Liver (tissue), 9 donors: ENCODE results near the gene FFAR1. TPM values are rescaled to one million over a fixed set of nuclear protein-coding genes. Genes with fewer than 3 reads are reported as not detected.

Experiments
- DNase-seq: peaks from one replicate; pipeline ENCODE4 v3.0.0-alpha.2; 2017; ENCODE audit warnings: low spot score
- H3K27ac ChIP-seq, 2 donors: one replicate each; pipeline ENCODE4 v1.7.0; 2013; ENCODE audit warnings: inconsistent platforms in 2 of 2, low read length in 2 of 2, control low read depth in 1 of 2, low read depth in 1 of 2, mild to moderate bottlenecking in 1 of 2
- H3K27me3 ChIP-seq, 4 donors: one replicate each; pipeline versions ENCODE4 v1.6.1 to v1.7.0; 2013; ENCODE audit warnings: low read length in 3 of 4, inconsistent platforms in 1 of 4, mild to moderate bottlenecking in 1 of 4, moderate library complexity in 1 of 4; ENCODE audit not compliant: control insufficient read depth in 4 of 4, insufficient read depth in 4 of 4
- H3K36me3 ChIP-seq, 4 donors: one replicate each; pipeline versions ENCODE4 v1.6.1 to v1.7.0; 2013; ENCODE audit warnings: low read length in 3 of 4, mild to moderate bottlenecking in 3 of 4, low read depth in 1 of 4, moderate library complexity in 1 of 4; ENCODE audit not compliant: control insufficient read depth in 4 of 4, insufficient read depth in 3 of 4
- H3K4me1 ChIP-seq, 4 donors: one replicate each; pipeline versions ENCODE4 v1.6.1 to v1.7.0; 2013; ENCODE audit warnings: low read length in 3 of 4, mild to moderate bottlenecking in 3 of 4, moderate library complexity in 1 of 4; ENCODE audit not compliant: control insufficient read depth in 4 of 4, insufficient read depth in 4 of 4
- H3K4me3 ChIP-seq, 3 donors: one replicate each; pipeline versions ENCODE4 v1.6.1 to v1.7.0; 2013; ENCODE audit warnings: low read length in 3 of 3, control low read depth in 1 of 3, low read depth in 1 of 3, mild to moderate bottlenecking in 1 of 3
- H3K9ac ChIP-seq, 2 donors: one replicate each; pipeline ENCODE4 v1.7.0; 2013; ENCODE audit warnings: low read length in 2 of 2, mild to moderate bottlenecking in 2 of 2, moderate library complexity in 2 of 2, control low read depth in 1 of 2, low read depth in 1 of 2
- H3K9me3 ChIP-seq, 4 donors: one replicate each; pipeline versions ENCODE4 v1.6.1 to v1.7.0; 2013; ENCODE audit warnings: low read length in 3 of 4; ENCODE audit not compliant: control insufficient read depth in 4 of 4
- EGR1 ChIP-seq, 2 donors: IDR thresholded peaks; 2 replicates each; pipeline ENCODE4 v1.6.1; 2016 to 2018; ENCODE audit warnings: antibody characterized with exemption in 2 of 2, low read depth in 2 of 2
- FOXA1 ChIP-seq: IDR thresholded peaks from 2 replicates; pipeline ENCODE4 v1.6.1; 2016; ENCODE audit warnings: antibody characterized with exemption
- FOXA2 ChIP-seq: IDR thresholded peaks from 2 replicates; pipeline ENCODE4 v1.6.1; 2016; ENCODE audit warnings: antibody characterized with exemption
- GABPA ChIP-seq, 2 donors: IDR thresholded peaks in 1 of 2; conservative IDR thresholded peaks in 1 of 2; 2 replicates each; pipeline ENCODE4 v1.6.1; 2016; ENCODE audit warnings: antibody characterized with exemption in 2 of 2, mild to moderate bottlenecking in 1 of 2, moderate library complexity in 1 of 2
- HNF4G ChIP-seq: IDR thresholded peaks from 2 replicates; pipeline ENCODE4 v1.6.1; 2016; ENCODE audit warnings: antibody characterized with exemption
- JUND ChIP-seq, 2 donors: IDR thresholded peaks; 2 replicates each; pipeline ENCODE4 v1.6.1; 2016; ENCODE audit warnings: antibody characterized with exemption in 2 of 2
- NR2F2 ChIP-seq: IDR thresholded peaks from 2 replicates; pipeline ENCODE4 v1.6.1; 2016; ENCODE audit warnings: antibody characterized with exemption
- RAD21 ChIP-seq, 2 donors: IDR thresholded peaks; 2 replicates each; pipeline ENCODE4 v1.6.1; 2016; ENCODE audit warnings: antibody characterized with exemption in 2 of 2, mild to moderate bottlenecking in 2 of 2
- RXRA ChIP-seq, 2 donors: IDR thresholded peaks; 2 replicates each; pipeline ENCODE4 v1.6.1; 2017 to 2018; ENCODE audit warnings: antibody characterized with exemption in 2 of 2, mild to moderate bottlenecking in 1 of 2
- YY1 ChIP-seq: IDR thresholded peaks from 2 replicates; pipeline ENCODE4 v1.6.1; 2016; ENCODE audit warnings: antibody characterized with exemption, mild to moderate bottlenecking
- WGBS: extraction: QIAGEN DNeasy Blood & Tissue Kit; methylation state at CpG from one replicate; pipeline ENCODE4 v1.1.7; 2013; 5-methylcytosine and 5-hydroxymethylcytosine counted together
- polyA plus RNA-seq, 2 donors: library from polyadenylated mRNA; stranded (reverse) in 1 of 2; unstranded in 1 of 2; fragments of 200-250 nt in 1 of 2; fragments of >200 nt in 1 of 2; fragmentation: Nextera tagmentation in 1 of 2; extraction: Ambion mirVana in 1 of 2; gene quantifications; one replicate each; pipeline versions ENCODE4 v1.2.1 to v1.2.3, GENCODE V29; 2013 to 2015
- total RNA-seq, 2 donors: library from RNA; depleted of rRNA; stranded (reverse); fragments of >200 nt; gene quantifications; one replicate each; pipeline ENCODE4 v1.2.3, GENCODE V29; 2014
- TF ChIP-seq, protein P1 (sequence below): fragments of 150-350 bp; IDR thresholded peaks from 2 replicates; pipeline ENCODE4 v1.5.1; 2017; ENCODE audit warnings: improper control_type of control experiment, low read depth, low read length; ENCODE audit not compliant: missing input control
- TF ChIP-seq, protein P2 (sequence below): IDR thresholded peaks from 2 replicates; pipeline ENCODE4 v1.6.1; 2016; ENCODE audit warnings: antibody characterized with exemption
- TF ChIP-seq, protein P3 (sequence below): IDR thresholded peaks from 2 replicates; pipeline ENCODE4 v1.6.1; 2016; ENCODE audit warnings: antibody characterized with exemption
- TF ChIP-seq, protein P4 (sequence below): IDR thresholded peaks from 2 replicates; pipeline ENCODE4 v1.6.1; 2016; ENCODE audit warnings: antibody characterized with exemption, mild to moderate bottlenecking
- TF ChIP-seq, protein P5 (sequence below): IDR thresholded peaks from 2 replicates; pipeline ENCODE4 v1.6.1; 2016; ENCODE audit warnings: antibody characterized with exemption
- donor health status: healthy.
- donor health status: healthy.
- donor health status: healthy.
- donor health status: healthy.
- donor health status: healthy.

The FFAR1 gene
- total and polyA plus RNA-seq, 4 donors: not detected

DNA sequence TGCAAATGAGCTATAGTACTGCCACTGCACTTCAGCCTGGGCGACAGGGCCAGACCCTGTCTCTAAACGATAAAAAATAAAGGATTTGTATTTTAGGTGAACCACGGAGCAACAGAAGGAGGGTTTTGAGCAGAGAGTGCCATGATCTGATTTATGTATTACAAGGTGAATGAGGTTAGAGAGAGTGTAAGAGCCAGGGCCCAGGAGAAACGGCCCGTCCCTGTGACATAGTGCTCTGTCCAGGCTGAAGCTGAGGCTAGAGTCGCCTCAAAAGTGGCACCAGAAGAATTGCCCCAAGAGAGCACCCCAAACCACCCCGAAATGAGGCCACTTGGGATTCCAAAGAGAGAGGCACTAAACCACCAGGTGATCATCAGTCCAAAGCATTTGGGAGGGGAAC, 38.8 kb upstream of the FFAR1 start:
- DNase-seq: no peak
- Histone ChIP-seq H3K4me3 (no peak overlapping the region), H3K27me3 (no peaks in the 10 kb centered on the region), H3K9me3 (no peaks in the 10 kb centered on the region), H3K4me1 (peaks cover 0 to 8% (median 5%) of the 10 kb centered on the region in 4 donors), H3K9ac (no peak overlapping the region), H3K36me3 (no peaks in the 10 kb centered on the region), H3K27ac (no peak overlapping the region)
- WGBS: 94% methylated on average over 7 of the region's 7 CpGs
- TF ChIP-seq, protein P1, sequence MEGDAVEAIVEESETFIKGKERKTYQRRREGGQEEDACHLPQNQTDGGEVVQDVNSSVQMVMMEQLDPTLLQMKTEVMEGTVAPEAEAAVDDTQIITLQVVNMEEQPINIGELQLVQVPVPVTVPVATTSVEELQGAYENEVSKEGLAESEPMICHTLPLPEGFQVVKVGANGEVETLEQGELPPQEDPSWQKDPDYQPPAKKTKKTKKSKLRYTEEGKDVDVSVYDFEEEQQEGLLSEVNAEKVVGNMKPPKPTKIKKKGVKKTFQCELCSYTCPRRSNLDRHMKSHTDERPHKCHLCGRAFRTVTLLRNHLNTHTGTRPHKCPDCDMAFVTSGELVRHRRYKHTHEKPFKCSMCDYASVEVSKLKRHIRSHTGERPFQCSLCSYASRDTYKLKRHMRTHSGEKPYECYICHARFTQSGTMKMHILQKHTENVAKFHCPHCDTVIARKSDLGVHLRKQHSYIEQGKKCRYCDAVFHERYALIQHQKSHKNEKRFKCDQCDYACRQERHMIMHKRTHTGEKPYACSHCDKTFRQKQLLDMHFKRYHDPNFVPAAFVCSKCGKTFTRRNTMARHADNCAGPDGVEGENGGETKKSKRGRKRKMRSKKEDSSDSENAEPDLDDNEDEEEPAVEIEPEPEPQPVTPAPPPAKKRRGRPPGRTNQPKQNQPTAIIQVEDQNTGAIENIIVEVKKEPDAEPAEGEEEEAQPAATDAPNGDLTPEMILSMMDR: no peak
- TF ChIP-seq HNF4G (no peak), EGR1 (IDR thresholded peaks at IDR 0.05; ENCODE audit: low read depth in 2 of 2) (no peak), RAD21 (IDR thresholded peaks at IDR 0.05) (no peak), RXRA (IDR thresholded peaks at IDR 0.05) (no peak), FOXA2 (no peak), YY1 (no peak), NR2F2 (no peak)
- TF ChIP-seq, protein P2, sequence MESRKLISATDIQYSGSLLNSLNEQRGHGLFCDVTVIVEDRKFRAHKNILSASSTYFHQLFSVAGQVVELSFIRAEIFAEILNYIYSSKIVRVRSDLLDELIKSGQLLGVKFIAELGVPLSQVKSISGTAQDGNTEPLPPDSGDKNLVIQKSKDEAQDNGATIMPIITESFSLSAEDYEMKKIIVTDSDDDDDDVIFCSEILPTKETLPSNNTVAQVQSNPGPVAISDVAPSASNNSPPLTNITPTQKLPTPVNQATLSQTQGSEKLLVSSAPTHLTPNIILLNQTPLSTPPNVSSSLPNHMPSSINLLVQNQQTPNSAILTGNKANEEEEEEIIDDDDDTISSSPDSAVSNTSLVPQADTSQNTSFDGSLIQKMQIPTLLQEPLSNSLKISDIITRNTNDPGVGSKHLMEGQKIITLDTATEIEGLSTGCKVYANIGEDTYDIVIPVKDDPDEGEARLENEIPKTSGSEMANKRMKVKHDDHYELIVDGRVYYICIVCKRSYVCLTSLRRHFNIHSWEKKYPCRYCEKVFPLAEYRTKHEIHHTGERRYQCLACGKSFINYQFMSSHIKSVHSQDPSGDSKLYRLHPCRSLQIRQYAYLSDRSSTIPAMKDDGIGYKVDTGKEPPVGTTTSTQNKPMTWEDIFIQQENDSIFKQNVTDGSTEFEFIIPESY: no peak
- TF ChIP-seq, protein P3, sequence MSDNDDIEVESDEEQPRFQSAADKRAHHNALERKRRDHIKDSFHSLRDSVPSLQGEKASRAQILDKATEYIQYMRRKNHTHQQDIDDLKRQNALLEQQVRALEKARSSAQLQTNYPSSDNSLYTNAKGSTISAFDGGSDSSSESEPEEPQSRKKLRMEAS: no peak
- TF ChIP-seq, protein P4, sequence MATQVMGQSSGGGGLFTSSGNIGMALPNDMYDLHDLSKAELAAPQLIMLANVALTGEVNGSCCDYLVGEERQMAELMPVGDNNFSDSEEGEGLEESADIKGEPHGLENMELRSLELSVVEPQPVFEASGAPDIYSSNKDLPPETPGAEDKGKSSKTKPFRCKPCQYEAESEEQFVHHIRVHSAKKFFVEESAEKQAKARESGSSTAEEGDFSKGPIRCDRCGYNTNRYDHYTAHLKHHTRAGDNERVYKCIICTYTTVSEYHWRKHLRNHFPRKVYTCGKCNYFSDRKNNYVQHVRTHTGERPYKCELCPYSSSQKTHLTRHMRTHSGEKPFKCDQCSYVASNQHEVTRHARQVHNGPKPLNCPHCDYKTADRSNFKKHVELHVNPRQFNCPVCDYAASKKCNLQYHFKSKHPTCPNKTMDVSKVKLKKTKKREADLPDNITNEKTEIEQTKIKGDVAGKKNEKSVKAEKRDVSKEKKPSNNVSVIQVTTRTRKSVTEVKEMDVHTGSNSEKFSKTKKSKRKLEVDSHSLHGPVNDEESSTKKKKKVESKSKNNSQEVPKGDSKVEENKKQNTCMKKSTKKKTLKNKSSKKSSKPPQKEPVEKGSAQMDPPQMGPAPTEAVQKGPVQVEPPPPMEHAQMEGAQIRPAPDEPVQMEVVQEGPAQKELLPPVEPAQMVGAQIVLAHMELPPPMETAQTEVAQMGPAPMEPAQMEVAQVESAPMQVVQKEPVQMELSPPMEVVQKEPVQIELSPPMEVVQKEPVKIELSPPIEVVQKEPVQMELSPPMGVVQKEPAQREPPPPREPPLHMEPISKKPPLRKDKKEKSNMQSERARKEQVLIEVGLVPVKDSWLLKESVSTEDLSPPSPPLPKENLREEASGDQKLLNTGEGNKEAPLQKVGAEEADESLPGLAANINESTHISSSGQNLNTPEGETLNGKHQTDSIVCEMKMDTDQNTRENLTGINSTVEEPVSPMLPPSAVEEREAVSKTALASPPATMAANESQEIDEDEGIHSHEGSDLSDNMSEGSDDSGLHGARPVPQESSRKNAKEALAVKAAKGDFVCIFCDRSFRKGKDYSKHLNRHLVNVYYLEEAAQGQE: no peak

DNA sequence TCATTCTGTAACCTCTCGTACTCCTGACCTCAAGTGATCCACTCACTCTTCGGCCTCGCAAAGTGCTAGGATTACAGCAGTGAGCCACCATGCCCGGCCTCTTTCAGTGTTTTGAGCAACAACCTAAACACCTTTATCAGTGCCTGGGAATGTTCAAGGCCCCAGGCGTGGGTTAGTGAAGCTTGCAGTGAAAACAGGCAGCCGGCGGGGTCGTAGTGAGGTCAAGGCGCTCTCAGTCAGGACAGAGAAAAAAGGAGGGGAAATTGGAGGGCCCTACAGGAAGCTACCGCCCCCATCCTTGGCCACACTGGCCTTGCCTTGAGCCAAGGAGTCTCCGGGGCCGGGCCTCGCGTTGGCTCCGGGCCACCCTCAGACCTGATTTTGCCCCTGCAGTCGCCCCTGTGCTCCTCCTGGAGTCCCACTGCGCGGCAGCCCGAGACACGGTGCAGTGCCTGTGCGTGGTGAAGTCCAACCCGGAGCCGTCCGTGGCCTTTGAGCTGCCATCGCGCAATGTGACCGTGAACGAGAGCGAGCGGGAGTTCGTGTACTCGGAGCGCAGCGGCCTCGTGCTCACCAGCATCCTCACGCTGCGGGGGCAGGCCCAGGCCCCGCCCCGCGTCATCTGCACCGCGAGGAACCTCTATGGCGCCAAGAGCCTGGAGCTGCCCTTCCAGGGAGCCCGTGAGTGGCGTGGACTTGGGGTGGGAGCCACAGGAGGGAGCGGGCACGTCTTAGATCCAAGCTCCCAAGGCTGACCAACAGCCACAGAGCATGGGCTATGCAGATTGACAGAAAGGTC, 38.0 kb upstream of the FFAR1 start:
- no peak overlapping the region for H3K4me3 ChIP-seq
- H3K9me3 ChIP-seq: no peaks in the 10 kb centered on the region
- 81% methylated on average over 47 of the region's 47 CpGs for WGBS
- H3K27me3 ChIP-seq: no peaks in the 10 kb centered on the region
- peak overlapping the region; percentile 7 to 16 for H3K27ac ChIP-seq
- peaks cover 0 to 8% (median 5%) of the 10 kb centered on the region in 4 donors for H3K4me1 ChIP-seq
- no peaks in the 10 kb centered on the region for H3K36me3 ChIP-seq
- no peak overlapping the region for H3K9ac ChIP-seq
- DNase-seq: no peak
- TF ChIP-seq JUND (IDR thresholded peaks at IDR 0.05) (no peak), EGR1 (IDR thresholded peaks at IDR 0.05; ENCODE audit: low read depth in 2 of 2) (no peak), RAD21 (IDR thresholded peaks at IDR 0.05) (no peak), FOXA2 (no peak), GABPA (IDR thresholded peaks at IDR 0.05 in 1 of 2, conservative IDR thresholded peaks at IDR 0.05 in 1 of 2) (no peak), FOXA1 (no peak), HNF4G (no peak)
- TF ChIP-seq, protein P5, sequence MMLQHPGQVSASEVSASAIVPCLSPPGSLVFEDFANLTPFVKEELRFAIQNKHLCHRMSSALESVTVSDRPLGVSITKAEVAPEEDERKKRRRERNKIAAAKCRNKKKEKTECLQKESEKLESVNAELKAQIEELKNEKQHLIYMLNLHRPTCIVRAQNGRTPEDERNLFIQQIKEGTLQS: no peak
- TF ChIP-seq, protein P4: no peak
- TF ChIP-seq, protein P1: no peak
